Heart left ventricle (tissue), 16 donors: ENCODE measurements around the gene ZNF878. TPM values are rescaled to one million over a fixed set of nuclear protein-coding genes. Genes with fewer than 3 reads are reported as not detected.
A peak's percentile ranks its signal among the peaks of the same experiment; 100 is the strongest.

Experiments used
- ATAC-seq, 4 donors: fragments of 200-7000 bp; cut with Tn5 transposase; one replicate each; pipeline ENCODE4 v1.9.1; 2020 to 2022; ENCODE audit warnings: moderate library complexity in 4 of 4, mild to moderate bottlenecking in 3 of 4, moderate number of reproducible peaks in 1 of 4
- DNase-seq, 5 donors: peaks; one replicate each; pipeline ENCODE4 v3.0.0-alpha.2; 2020
- H3K27ac ChIP-seq, 12 donors: fragments of 200-600 bp; sonication (generic) in 4 of 12; one replicate each; pipeline versions ENCODE4 v1.5.0 to v1.8.0; 2016 to 2022; ENCODE audit warnings: mild to moderate bottlenecking in 2 of 12
- H3K27me3 ChIP-seq, 9 donors: fragments of 200-600 bp; sonication (generic) in 2 of 9; one replicate each; pipeline versions ENCODE4 v1.5.1 to v1.8.0; 2016 to 2022; ENCODE audit warnings: mild to moderate bottlenecking in 3 of 9
- H3K36me3 ChIP-seq, 9 donors: fragments of 200-600 bp; sonication (generic) in 2 of 9; one replicate each; pipeline versions ENCODE4 v1.5.0 to v1.8.0; 2018 to 2022; ENCODE audit warnings: mild to moderate bottlenecking in 2 of 9
- H3K4me1 ChIP-seq, 12 donors: fragments of 200-600 bp; sonication (generic) in 4 of 12; one replicate each; pipeline versions ENCODE4 v1.5.0 to v1.8.0; 2016 to 2022; ENCODE audit warnings: mild to moderate bottlenecking in 3 of 12
- H3K4me3 ChIP-seq, 12 donors: fragments of 200-600 bp; sonication (generic) in 4 of 12; one replicate each; pipeline versions ENCODE4 v1.5.0 to v1.8.0; 2017 to 2022; ENCODE audit warnings: mild to moderate bottlenecking in 9 of 12, moderate library complexity in 4 of 12
- H3K9me3 ChIP-seq, 12 donors: fragments of 200-600 bp; sonication (generic) in 4 of 12; one replicate each; pipeline versions ENCODE4 v1.5.0 to v1.8.0; 2016 to 2022; ENCODE audit warnings: mild to moderate bottlenecking in 1 of 12
- CTCF ChIP-seq, 12 donors: fragments of 200-600 bp; sonication (generic) in 4 of 12; IDR thresholded peaks; one replicate each; pipeline versions ENCODE4 v1.5.0 to v1.8.0; 2018 to 2022; ENCODE audit warnings: antibody characterized with exemption in 12 of 12, mild to moderate bottlenecking in 5 of 12
- POLR2A ChIP-seq, 2 donors: fragments of 450-650 bp; IDR thresholded peaks; one replicate each; pipeline ENCODE4 v1.6.1; 2017; ENCODE audit warnings: antibody characterized with exemption in 2 of 2, mild to moderate bottlenecking in 2 of 2, moderate library complexity in 2 of 2
- WGBS, 4 donors: extraction: QIAGEN DNeasy Blood & Tissue Kit in 2 of 4; methylation state at CpG; one replicate each; pipeline versions ENCODE4 v1.1.5 to v1.1.7; 2013 to 2018; 5-methylcytosine and 5-hydroxymethylcytosine counted together
- intact Hi-C, 10 donors: fragments of 100-400 bp; cut with DNase I; formaldehyde crosslinking; loops; one replicate each; pipeline versions ENCODE4 v1.11.1 to v1.14.2; 2022
- polyA plus RNA-seq, 2 donors: library from polyadenylated mRNA; stranded (reverse); fragments of 200-250 nt; gene quantifications; one replicate each; pipeline ENCODE4 v1.2.3, GENCODE V29; 2013
- total RNA-seq, 9 donors: library from RNA; depleted of rRNA in 2 of 9; stranded (reverse); fragments of >200 nt in 2 of 9; fragmentation: NEBNext Ultra II Directional in 3 of 9; extraction: Animal tissue kit (Norgen Biotek cat#: 25700) in 3 of 9; gene quantifications; one replicate each; pipeline versions ENCODE4 v1.1.0 to v1.2.4, GENCODE V29; 2016 to 2023
- donor health status: ischemic (EF 13 %, LVEDD 7.1; RV severe dilation, severe dysfunction).
- donor health status: healthy with polysubstance abuse.
- donor health status: DM: no; HTN: yes; CAD: no.
- donor health status: DM: no; HTN: no; CAD: no.
- donor health status: ischemic (EF 25% LVEDD 6.9; RV normal size, moderate dysfunction).
- donor health status: ischemic (EF 25% LVEDD 5.7; RV mildly dilated, moderate dysfunction).
- donor health status: healthy.
- donor health status: DM: yes; HTN: yes; CAD: no.
- donor health status: ischemic (EF 35%, LVEDD 5.7; RV mildly dilated, moderate dysfunction).
- donor health status: nonischemic (EF 11% LVEDD 7.7; RV severe dilation, severe dysfunction).
- donor health status: DM: yes; HTN: yes; CAD: no.
- donor health status: PGD.
- donor health status: ischemic (EF 29% LVEDD 5.4; RV normal size, mild dysfunction).
- donor health status: nonischemic (EF 23%, LVEDD 6.1; RV moderate dilation, normal function).

ZNF878 gene
- total and polyA plus RNA-seq, 11 donors = 0.11 to 0.24 (median 0.21) TPM; not detected in 5

- intact Hi-C loops = no loop called here
- Histone ChIP-seq H3K4me1 (no peaks in the 10 kb centered on the region), H3K27ac (no peak overlapping the region), H3K4me3 (no peak overlapping the region), H3K9me3 (peaks cover 0 to 56% (median 26%) of the 10 kb centered on the region in 12 donors), H3K36me3 (peaks cover 0 to 20% (median 0%) of the 10 kb centered on the region in 9 donors), H3K27me3 (no peaks in the 10 kb centered on the region)
- WGBS, 4 donors = 95 to 96% (median 95%) methylated on average over 5 of the region's 5 CpGs
- DNase-seq (no peak), ATAC-seq (no peak)
- no peak for TF ChIP-seq CTCF (IDR thresholded peaks at IDR 0.05)
- TF ChIP-seq POLR2A (IDR thresholded peaks at IDR 0.05) = no peak
Measured at GRCh38 chr19:12043752-12044422, 8.9 kb downstream of the ZNF878 start.

- Histone ChIP-seq H3K27ac (no peak overlapping the region), H3K9me3 (peaks cover 0 to 56% (median 26%) of the 10 kb centered on the region in 12 donors), H3K36me3 (peaks cover 0 to 20% (median 0%) of the 10 kb centered on the region in 9 donors), H3K4me1 (no peaks in the 10 kb centered on the region), H3K4me3 (no peak overlapping the region), H3K27me3 (no peaks in the 10 kb centered on the region)
- intact Hi-C loops = no loop called here
- no peak for DNase-seq
- ATAC-seq = no peak
- no peak for TF ChIP-seq POLR2A (IDR thresholded peaks at IDR 0.05)
- TF ChIP-seq CTCF (IDR thresholded peaks at IDR 0.05) = no peak
Measured at GRCh38 chr19:12042893-12043292, 9.9 kb downstream of the ZNF878 start.

GRCh38 chr19:12035220-12036172 is 17.3 kb downstream of the ZNF878 start, which contains the start of gene ZNF433:
TSS of gene ZNF433 (minus strand) at chr19:12035679. CDS start at chr19:12035539, 140 bp downstream.
- TF ChIP-seq POLR2A (IDR thresholded peaks at IDR 0.05) (peak in 1 of 2 donors; percentile 68), CTCF (IDR thresholded peaks at IDR 0.05) (peak in 2 of 12 donors; percentile 17 to 23)
- Histone ChIP-seq H3K9me3 (no peaks in the 10 kb centered on the region), H3K4me3 (peak within 1 kb of the TSS; percentile 70 to 100 (median 85)), H3K27me3 (no peaks in the 10 kb centered on the region), H3K4me1 (peaks cover 0 to 19% (median 12%) of the 10 kb centered on the region in 12 donors), H3K36me3 (no peaks in the 10 kb centered on the region), H3K27ac (peak within 1 kb of the TSS; percentile 76 to 93 (median 88))
- intact Hi-C loops = no loop called here
- ATAC-seq (peak; percentile 99 to 100 (median 100)), DNase-seq (peak; percentile 94 to 97 (median 95))
- 0 to 3% (median 1%) methylated on average over 42 to 68 of the region's 68 CpGs for WGBS, 4 donors

- H3K27ac ChIP-seq = peak overlapping the region in 5 of 12 donors; percentile 86 to 90 (median 88)
- intact Hi-C loops = no loop called here
- WGBS, 4 donors = 24 to 33% (median 29%) methylated on average over 8 of the region's 8 CpGs
Measured at GRCh38 chr19:12034620-12035019, 18.1 kb downstream of the ZNF878 start.

More at GRCh38 chr19:12034620-12035019, 18.1 kb downstream of the ZNF878 start:
- ATAC-seq (no peak), DNase-seq (no peak)
- Histone ChIP-seq H3K36me3 (no peaks in the 10 kb centered on the region), H3K9me3 (no peaks in the 10 kb centered on the region), H3K4me3 (peak overlapping the region; percentile 70 to 100 (median 85)), H3K4me1 (peaks cover 0 to 19% (median 12%) of the 10 kb centered on the region in 12 donors), H3K27me3 (no peaks in the 10 kb centered on the region)
- TF ChIP-seq CTCF (IDR thresholded peaks at IDR 0.05) (no peak), POLR2A (IDR thresholded peaks at IDR 0.05) (no peak)
